ENCODE measurements around the gene ANKRD63.
A peak's percentile ranks its signal among the peaks of the same experiment; 100 is the strongest.

ANKRD63 gene

GRCh38 chr15:40254452-40254851 lies 28.4 kb downstream of the ANKRD63 start:
- ATAC-seq, result no peak
- TF ChIP-seq PATZ1 (CRISPR knock-in tag; IDR thresholded peaks at IDR 0.05; ENCODE audit: borderline replicate concordance) (no peak), ZC3H10 (CRISPR knock-in tag; IDR thresholded peaks at IDR 0.05) (no peak), POU6F1 (CRISPR knock-in tag; IDR thresholded peaks at IDR 0.05; ENCODE audit: borderline replicate concordance, low read depth) (no peak), TSHZ2 (CRISPR knock-in tag; IDR thresholded peaks at IDR 0.05) (no peak), CSRNP3 (CRISPR knock-in tag; IDR thresholded peaks at IDR 0.05) (no peak), ISL1 (CRISPR knock-in tag; IDR thresholded peaks at IDR 0.05) (no peak)

GRCh38 chr15:40253167-40253790 lies 29.6 kb downstream of the ANKRD63 start:
- ATAC-seq, result peak; percentile 7; the same call in 1 of the 3 replicates
- TF ChIP-seq ZNF8 (CRISPR knock-in tag; IDR thresholded peaks at IDR 0.05) (no peak), RARB (CRISPR knock-in tag; IDR thresholded peaks at IDR 0.05) (no peak), PATZ1 (CRISPR knock-in tag; IDR thresholded peaks at IDR 0.05; ENCODE audit: borderline replicate concordance) (no peak), TCF4 (CRISPR knock-in tag; IDR thresholded peaks at IDR 0.05; ENCODE audit: borderline replicate concordance) (no peak), TSHZ2 (CRISPR knock-in tag; IDR thresholded peaks at IDR 0.05) (no peak), ZFP30 (CRISPR knock-in tag; IDR thresholded peaks at IDR 0.05) (no peak), ZFP3 (CRISPR knock-in tag; IDR thresholded peaks at IDR 0.05) (no peak), OSR1 (CRISPR knock-in tag; IDR thresholded peaks at IDR 0.05) (no peak)

GRCh38 chr15:40252438-40253166 lies 30.3 kb downstream of the ANKRD63 start:
- ATAC-seq, result peak; percentile 35
- TF ChIP-seq ZFP3 (CRISPR knock-in tag; IDR thresholded peaks at IDR 0.05) (no peak), BACH2 (CRISPR knock-in tag; IDR thresholded peaks at IDR 0.05; ENCODE audit: borderline replicate concordance) (no peak), ZFP30 (CRISPR knock-in tag; IDR thresholded peaks at IDR 0.05) (no peak), ZNF70 (CRISPR knock-in tag; IDR thresholded peaks at IDR 0.05) (no peak), ISL1 (CRISPR knock-in tag; IDR thresholded peaks at IDR 0.05) (no peak), SNAI2 (CRISPR knock-in tag; IDR thresholded peaks at IDR 0.05) (no peak), PPARA (CRISPR knock-in tag; IDR thresholded peaks at IDR 0.05; ENCODE audit: borderline replicate concordance) (no peak), CREB5 (CRISPR knock-in tag; IDR thresholded peaks at IDR 0.05; ENCODE audit: low read depth) (no peak), TCF4 (CRISPR knock-in tag; IDR thresholded peaks at IDR 0.05; ENCODE audit: borderline replicate concordance) (no peak), ARNTL (CRISPR knock-in tag; IDR thresholded peaks at IDR 0.05; ENCODE audit: borderline replicate concordance, low read depth) (no peak), POU6F1 (CRISPR knock-in tag; IDR thresholded peaks at IDR 0.05; ENCODE audit: borderline replicate concordance, low read depth) (no peak), ZNF8 (CRISPR knock-in tag; IDR thresholded peaks at IDR 0.05) (no peak)

Data from SK-N-SH treated with all-trans-retinoic acid at 6 μM for 48 hours (cell line).